DMS153 treated with DMSO at 0.1 percent for 48 hours (cell line): ENCODE results near the gene KRTAP22-1.

Source experiments
- DNase-seq: peaks from one replicate; lab custom pipeline; 2025; ENCODE audit not compliant: unreplicated experiment; lab: John Stamatoyannopoulos, UW

Gene KRTAP22-1

GRCh38 chr21:30623362-30623761 lies 22.5 kb downstream of the KRTAP22-1 start:
- no peak for DNase-seq

- no peak for DNase-seq
These were observed 24.7 kb downstream of the KRTAP22-1 start for GRCh38 chr21:30625449-30626165.

GRCh38 chr21:30628109-30628508 lies 27.2 kb downstream of the KRTAP22-1 start:
- DNase-seq = no peak

- no peak for DNase-seq
These were observed 28.3 kb downstream of the KRTAP22-1 start for GRCh38 chr21:30629200-30629599.

GRCh38 chr21:30634906-30635305 lies 34.0 kb downstream of the KRTAP22-1 start, which contains the start of gene KRTAP20-2:
KRTAP20-2 (plus strand) TSS chr21:30635206; CDS start chr21:30635264, 58 bp downstream.
- DNase-seq = no peak

- no peak for DNase-seq
These were observed 37.8 kb downstream of the KRTAP22-1 start for GRCh38 chr21:30638686-30639085.

GRCh38 chr21:30642564-30642963 lies 41.7 kb downstream of the KRTAP22-1 start, which contains the start of gene KRTAP20-3:
KRTAP20-3 (plus strand) TSS chr21:30642864.
- no peak for DNase-seq

- DNase-seq = no peak
These were observed 46.1 kb downstream of the KRTAP22-1 start for GRCh38 chr21:30646904-30647414.
